Ovary (tissue), 9 donors: ENCODE data around the gene SCUBE2. TPM values are rescaled to one million over a fixed set of nuclear protein-coding genes. Genes with fewer than 3 reads are reported as not detected.

Source experiments
- DNase-seq, 5 donors: peaks; one replicate each; pipeline ENCODE4 v3.0.0-alpha.2; 2019 to 2020
- H3K27ac ChIP-seq, 2 donors: fragments of 200-600 bp; one replicate each; pipeline versions ENCODE4 v1.5.1 to v1.8.0; 2019 to 2022
- H3K27me3 ChIP-seq: fragments of 200-600 bp; one replicate; pipeline ENCODE4 v1.8.0; 2022
- H3K36me3 ChIP-seq: fragments of 200-600 bp; sonication (generic); one replicate; pipeline ENCODE4 v1.5.1; 2019
- H3K4me1 ChIP-seq: one replicate; pipeline ENCODE4 v1.8.1; 2013; ENCODE audit warnings: mild to moderate bottlenecking, moderate library complexity; ENCODE audit not compliant: insufficient read depth
- H3K4me3 ChIP-seq: fragments of 200-600 bp; sonication (generic); one replicate; pipeline ENCODE4 v1.5.1; 2017
- H3K9me3 ChIP-seq, 2 donors: fragments of 200-600 bp in 1 of 2; sonication (generic) in 1 of 2; one replicate each; pipeline versions ENCODE4 v1.5.1 to v1.8.1; 2013 to 2019; ENCODE audit warnings: mild to moderate bottlenecking in 1 of 2, moderate library complexity in 1 of 2
- CTCF ChIP-seq, 3 donors: fragments of 450-650 bp in 2 of 3; fragments of 200-600 bp in 1 of 3; IDR thresholded peaks; one replicate each; pipeline versions ENCODE4 v1.5.1 to v1.8.0; 2016 to 2022; ENCODE audit warnings: antibody characterized with exemption in 3 of 3, mild to moderate bottlenecking in 1 of 3
- EP300 ChIP-seq: sonication (generic); formaldehyde crosslinking; IDR thresholded peaks from one replicate; pipeline ENCODE4 v1.6.1; 2017; ENCODE audit warnings: antibody characterized with exemption
- POLR2A ChIP-seq: fragments of 450-650 bp; IDR thresholded peaks from one replicate; pipeline ENCODE4 v1.6.1; 2017; ENCODE audit warnings: antibody characterized with exemption, mild to moderate bottlenecking, moderate library complexity
- WGBS, 3 donors: extraction: QIAGEN DNeasy Blood & Tissue Kit in 1 of 3; methylation state at CpG; one replicate each; pipeline versions ENCODE4 v1.1.5 to v1.1.7; 2013 to 2017; 5-methylcytosine and 5-hydroxymethylcytosine counted together
- intact Hi-C, 4 donors: fragments of 100-400 bp; cut with DNase I; formaldehyde crosslinking; loops; one replicate each; pipeline versions ENCODE4 v1.11.0 to v1.15.1; 2022 to 2023
- polyA plus RNA-seq, 2 donors: library from polyadenylated mRNA; stranded (reverse); fragments of 200-250 nt in 1 of 2; fragments of 350-450 nt in 1 of 2; fragmentation: Illumina TruSeq in 1 of 2; extraction: RNeasy Lipid Tissue Mini Kit (QIAGEN cat#74804) in 1 of 2; gene quantifications; one replicate each; pipeline ENCODE4 v1.2.3, GENCODE V29; 2013 to 2014
- total RNA-seq, 7 donors: library from RNA; depleted of rRNA in 2 of 7; stranded (reverse); fragments of >200 nt in 2 of 7; fragmentation: NEBNext Ultra II Directional in 3 of 7; extraction: Animal tissue kit (Norgen Biotek cat#: 25700) in 3 of 7; gene quantifications; one replicate each; pipeline versions ENCODE4 v1.1.0 to v1.2.4, GENCODE V29; 2016 to 2023
- donor health status: DM: no; HTN: no; CAD: no; lungs with moderate emphysema.
- donor health status: DM: no; HTN: no; CAD: no.
- donor health status: Bipolar disorder and iron deficiency.
- donor health status: DM: yes; HTN: yes; CAD: no.
- donor health status: DM: no; HTN: no; CAD: no.
- donor health status: DM: yes; HTN: yes; CAD: no.

The SCUBE2 gene
- total and polyA plus RNA-seq, 9 donors = 0.12 to 8.2 (median 1.00) TPM

- Histone ChIP-seq H3K9me3 (no peaks in the 10 kb centered on the region), H3K4me3 (peak overlapping the region; percentile 42), H3K27ac (no peak overlapping the region), H3K4me1 (peaks cover 12% of the 10 kb centered on the region), H3K27me3 (no peaks in the 10 kb centered on the region), H3K36me3 (no peaks in the 10 kb centered on the region)
- TF ChIP-seq POLR2A = no peak
- WGBS, 3 donors = 14 to 15% (median 14%) methylated on average over 8 of the region's 8 CpGs
- intact Hi-C loops = no loop called here
- DNase-seq = no peak
Measured at GRCh38 chr11:9002920-9003572, 88.4 kb downstream of the SCUBE2 start.

- no peaks in the 10 kb centered on the region for H3K27me3 ChIP-seq
- intact Hi-C loops = no loop called here
- TF ChIP-seq CTCF (IDR thresholded peaks at IDR 0.05) (no peak), POLR2A (no peak), EP300 (no peak)
- 78 to 89% (median 82%) methylated on average over 6 of the region's 6 CpGs for WGBS, 3 donors
- H3K4me3 ChIP-seq = no peak overlapping the region
- peaks cover 12% of the 10 kb centered on the region for H3K4me1 ChIP-seq
- H3K9me3 ChIP-seq = no peaks in the 10 kb centered on the region
- H3K36me3 ChIP-seq = no peaks in the 10 kb centered on the region
- no peak overlapping the region for H3K27ac ChIP-seq
- no peak for DNase-seq
Measured at GRCh38 chr11:9001736-9002135, 89.7 kb downstream of the SCUBE2 start.

GRCh38 chr11:8998017-8998416, 93.4 kb downstream of the SCUBE2 start:
- no peaks in the 10 kb centered on the region for H3K9me3 ChIP-seq
- intact Hi-C loops = loop anchor here in 1 of 4 donors (10.0 kb wide), 1 partner anchor 917 kb away; no protein-coding TSS in a partner anchor
- peaks cover under 1% of the 10 kb centered on the region for H3K4me1 ChIP-seq
- no peaks in the 10 kb centered on the region for H3K27me3 ChIP-seq
- H3K4me3 ChIP-seq = no peak overlapping the region
- DNase-seq = no peak
- H3K36me3 ChIP-seq = no peaks in the 10 kb centered on the region
- WGBS, 3 donors = 81 to 92% (median 86%) methylated on average over 2 of the region's 2 CpGs
- no peak for TF ChIP-seq POLR2A
- no peak for TF ChIP-seq EP300
- TF ChIP-seq CTCF (IDR thresholded peaks at IDR 0.05) = no peak
- H3K27ac ChIP-seq = no peak overlapping the region

GRCh38 chr11:8997451-8997850, 93.9 kb downstream of the SCUBE2 start:
- Histone ChIP-seq H3K4me1 (no peaks in the 10 kb centered on the region), H3K36me3 (no peaks in the 10 kb centered on the region), H3K27me3 (no peaks in the 10 kb centered on the region), H3K27ac (no peak overlapping the region), H3K4me3 (no peak overlapping the region), H3K9me3 (no peaks in the 10 kb centered on the region)
- WGBS, 3 donors = 85 to 93% (median 85%) methylated on average over 3 of the region's 3 CpGs
- no peak for DNase-seq
- TF ChIP-seq EP300 (no peak), CTCF (IDR thresholded peaks at IDR 0.05) (no peak), POLR2A (no peak)
- intact Hi-C loops = loop anchor here in 1 of 4 donors (10.0 kb wide), 1 partner anchor 917 kb away; no protein-coding TSS in a partner anchor

DNA sequence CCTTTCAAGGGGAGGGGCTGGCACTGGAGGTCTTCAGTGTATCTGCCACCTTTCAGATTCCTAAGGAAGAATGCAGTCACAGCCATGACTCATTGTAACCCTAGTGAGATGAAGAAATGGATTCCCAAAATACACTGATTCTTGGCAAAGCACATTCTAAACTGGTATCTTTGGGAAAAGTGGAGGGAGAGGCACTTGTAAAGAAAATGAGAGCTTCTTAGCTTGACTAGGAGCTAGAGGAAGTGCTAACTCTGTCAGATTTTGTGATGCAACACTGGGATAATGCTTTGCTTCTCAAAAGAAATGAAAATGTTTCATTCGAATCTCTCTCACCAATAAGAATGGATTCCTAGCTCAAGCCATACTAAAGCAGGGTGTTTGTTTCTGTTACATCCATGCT, 101.9 kb downstream of the SCUBE2 start:
- no peaks in the 10 kb centered on the region for H3K4me1 ChIP-seq
- intact Hi-C loops = no loop called here

More for the DNA sequence above, 101.9 kb downstream of the SCUBE2 start:
- WGBS, 3 donors = 72 to 77% (median 76%) methylated on average over 1 of the region's 1 CpG
- H3K36me3 ChIP-seq = no peaks in the 10 kb centered on the region
- no peaks in the 10 kb centered on the region for H3K9me3 ChIP-seq
- DNase-seq = no peak
- no peaks in the 10 kb centered on the region for H3K27me3 ChIP-seq
- TF ChIP-seq EP300 (no peak), CTCF (IDR thresholded peaks at IDR 0.05) (no peak), POLR2A (no peak)
- H3K27ac ChIP-seq = no peak overlapping the region
- H3K4me3 ChIP-seq = no peak overlapping the region
